HEK293T (cell line): ENCODE data around the gene RUNX3.

Source experiments
- BHLHE40 ChIP-seq: fragments of 450-650 bp; IDR thresholded peaks from 2 replicates; pipeline ENCODE4 v1.6.1; 2016; ENCODE audit warnings: mild to moderate bottlenecking, moderate library complexity, borderline replicate concordance
- ELF4 ChIP-seq: fragments of 450-650 bp; IDR thresholded peaks from 2 replicates; pipeline ENCODE4 v1.6.1; 2017; ENCODE audit warnings: antibody characterized with exemption
- FOXK2 ChIP-seq: fragments of 450-650 bp; IDR thresholded peaks from 2 replicates; pipeline ENCODE4 v1.6.1; 2016; ENCODE audit warnings: mild to moderate bottlenecking
- SP1 ChIP-seq: fragments of 450-650 bp; IDR thresholded peaks from 2 replicates; pipeline ENCODE4 v1.6.1; 2017
- SUZ12 ChIP-seq: fragments of 450-650 bp; IDR thresholded peaks from 2 replicates; pipeline ENCODE4 v1.6.1; 2016; ENCODE audit warnings: mild to moderate bottlenecking
- TARDBP ChIP-seq: fragments of 450-650 bp; IDR thresholded peaks from 2 replicates; pipeline ENCODE4 v1.6.1; 2016

DNA sequence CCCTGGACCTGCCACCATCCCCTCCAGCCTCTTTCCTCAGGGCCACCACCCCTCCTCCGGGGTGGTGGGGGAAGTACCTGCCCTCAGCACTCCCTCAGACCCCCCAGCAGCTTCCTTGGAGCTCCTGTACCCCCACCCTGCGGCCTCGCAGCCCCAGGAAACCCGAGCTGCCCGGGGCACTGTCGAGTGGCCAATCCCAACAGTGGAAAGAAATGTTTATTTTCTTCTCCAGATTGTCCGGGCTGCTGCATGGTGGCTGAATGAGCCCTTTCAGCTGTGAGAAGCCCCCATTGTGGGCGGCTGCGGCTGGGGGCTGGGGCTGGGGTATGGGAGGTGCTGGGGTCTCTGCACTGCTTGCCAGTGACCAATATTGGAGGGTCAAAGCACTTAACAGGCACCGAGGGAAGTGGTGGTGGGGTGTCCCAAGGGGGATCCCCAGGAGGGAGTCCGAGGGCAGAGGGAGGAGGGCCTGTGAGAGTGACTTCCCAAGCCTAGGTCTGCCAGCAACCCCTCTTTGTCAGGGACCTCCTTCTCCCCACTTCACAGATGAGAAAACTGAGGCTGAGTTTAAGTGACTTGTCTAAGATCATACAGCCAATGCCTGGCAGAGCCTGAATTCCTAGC lies 25.2 kb downstream of the RUNX3 start:
- TF ChIP-seq ELF4, result no peak
- no peak for TF ChIP-seq BHLHE40
- no peak for TF ChIP-seq TARDBP
- no peak for TF ChIP-seq FOXK2
- no peak for TF ChIP-seq SP1
- TF ChIP-seq SUZ12, result no peak
